Measurements from ENCODE around the gene PEX5L.
"Not testable (repeated sequence)": the region's sequence is repeated elsewhere in the genome, so short reads cannot be mapped to it uniquely, and the experiment has no call there.

DNA sequence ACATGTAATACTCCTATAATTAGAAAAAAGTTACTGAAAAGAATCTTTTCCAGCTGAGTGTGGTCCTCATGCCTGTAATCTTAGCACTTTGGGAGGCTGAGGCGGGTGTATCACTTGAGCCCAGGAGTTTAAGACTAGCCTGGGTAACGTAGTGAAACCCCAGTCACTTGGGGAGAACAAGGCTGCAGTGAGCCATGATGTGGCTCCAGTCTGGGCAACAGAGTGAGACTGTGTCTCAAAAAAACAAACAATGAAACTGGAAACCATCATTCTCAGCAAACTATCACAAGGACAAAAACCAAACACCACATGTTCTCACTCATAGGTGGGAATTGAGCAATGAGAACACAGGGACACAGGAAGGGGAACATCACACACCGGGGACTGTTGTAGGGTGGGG is 18.9 kb upstream of the PEX5L start:
- TF ChIP-seq POLR2A (IDR thresholded peaks at IDR 0.05), result not testable (repeated sequence)
- TF ChIP-seq, protein P1, sequence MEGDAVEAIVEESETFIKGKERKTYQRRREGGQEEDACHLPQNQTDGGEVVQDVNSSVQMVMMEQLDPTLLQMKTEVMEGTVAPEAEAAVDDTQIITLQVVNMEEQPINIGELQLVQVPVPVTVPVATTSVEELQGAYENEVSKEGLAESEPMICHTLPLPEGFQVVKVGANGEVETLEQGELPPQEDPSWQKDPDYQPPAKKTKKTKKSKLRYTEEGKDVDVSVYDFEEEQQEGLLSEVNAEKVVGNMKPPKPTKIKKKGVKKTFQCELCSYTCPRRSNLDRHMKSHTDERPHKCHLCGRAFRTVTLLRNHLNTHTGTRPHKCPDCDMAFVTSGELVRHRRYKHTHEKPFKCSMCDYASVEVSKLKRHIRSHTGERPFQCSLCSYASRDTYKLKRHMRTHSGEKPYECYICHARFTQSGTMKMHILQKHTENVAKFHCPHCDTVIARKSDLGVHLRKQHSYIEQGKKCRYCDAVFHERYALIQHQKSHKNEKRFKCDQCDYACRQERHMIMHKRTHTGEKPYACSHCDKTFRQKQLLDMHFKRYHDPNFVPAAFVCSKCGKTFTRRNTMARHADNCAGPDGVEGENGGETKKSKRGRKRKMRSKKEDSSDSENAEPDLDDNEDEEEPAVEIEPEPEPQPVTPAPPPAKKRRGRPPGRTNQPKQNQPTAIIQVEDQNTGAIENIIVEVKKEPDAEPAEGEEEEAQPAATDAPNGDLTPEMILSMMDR (IDR thresholded peaks at IDR 0.05), result not testable (repeated sequence)

Measured in tibial nerve (tissue), 3 donors.